GM21529 (cell line): ENCODE measurements around the gene CALML5.

ENCODE experiments used
- ATAC-seq: cut with Tn5 transposase; IDR thresholded peaks from one replicate; pipeline ENCODE4 v1.9.1; 2021; ENCODE audit not compliant: unreplicated experiment

Gene CALML5

GRCh38 chr10:5534051-5534821 is 34.9 kb upstream of the CALML5 start:
- no peak for ATAC-seq

- no peak for ATAC-seq
Measured at GRCh38 chr10:5533098-5533731, 33.8 kb upstream of the CALML5 start.

GRCh38 chr10:5532618-5533097 is 33.3 kb upstream of the CALML5 start:
- no peak for ATAC-seq

GRCh38 chr10:5532307-5532605 is 32.9 kb upstream of the CALML5 start:
- no peak for ATAC-seq

- no peak for ATAC-seq
Measured at GRCh38 chr10:5531558-5532306, 32.4 kb upstream of the CALML5 start.

- no peak for ATAC-seq
Measured at GRCh38 chr10:5530846-5531557, 31.6 kb upstream of the CALML5 start.

GRCh38 chr10:5530412-5530806 is 31.0 kb upstream of the CALML5 start:
- ATAC-seq, result no peak

- ATAC-seq, result no peak
Measured at GRCh38 chr10:5529702-5530411, 30.5 kb upstream of the CALML5 start.

- ATAC-seq, result no peak
Measured at GRCh38 chr10:5528989-5529701, 29.8 kb upstream of the CALML5 start.

- no peak for ATAC-seq
Measured at GRCh38 chr10:5527332-5528200, 28.2 kb upstream of the CALML5 start.

GRCh38 chr10:5526691-5527331 is 27.4 kb upstream of the CALML5 start:
- no peak for ATAC-seq

- no peak for ATAC-seq
Measured at GRCh38 chr10:5525561-5526341, 26.4 kb upstream of the CALML5 start.

GRCh38 chr10:5524641-5525560 is 25.5 kb upstream of the CALML5 start, which contains the start of gene CALML3:
TSS of gene CALML3 (plus strand) at chr10:5524961. CDS start at chr10:5525086, 125 bp downstream.
- ATAC-seq, result no peak

GRCh38 chr10:5523796-5524574 is 24.6 kb upstream of the CALML5 start:
- ATAC-seq, result no peak

- ATAC-seq, result no peak
Measured at GRCh38 chr10:5522913-5523560, 23.7 kb upstream of the CALML5 start.
